Transverse colon (tissue), 4 donors: ENCODE measurements around the gene INTS2. TPM values are rescaled to one million over a fixed set of nuclear protein-coding genes. Genes with fewer than 3 reads are reported as not detected.

Source experiments
- DNase-seq: peaks from one replicate; pipeline ENCODE4 v3.0.0-alpha.2; 2019
- H3K27ac ChIP-seq, 4 donors: fragments of 200-600 bp; sonication (generic); 2 replicates each; pipeline ENCODE4 v1.5.1; 2016 to 2018; ENCODE audit warnings: inconsistent platforms in 4 of 4
- H3K27me3 ChIP-seq: fragments of 200-600 bp; sonication (generic); 2 replicates; pipeline ENCODE4 v1.5.1; 2017; ENCODE audit warnings: inconsistent platforms
- H3K36me3 ChIP-seq, 4 donors: fragments of 200-600 bp; sonication (generic); 2 replicates each; pipeline ENCODE4 v1.5.1; 2017 to 2019; ENCODE audit warnings: inconsistent platforms in 4 of 4
- H3K4me1 ChIP-seq, 4 donors: fragments of 200-600 bp; sonication (generic); 2 replicates each; pipeline ENCODE4 v1.5.1; 2017 to 2020; ENCODE audit warnings: inconsistent platforms in 4 of 4
- H3K4me3 ChIP-seq, 4 donors: fragments of 200-600 bp; sonication (generic); 1 replicate in 1 of 4; 2 replicates in 3 of 4; pipeline versions ENCODE4 v1.5.1 to v1.6.1; 2017 to 2019; ENCODE audit warnings: inconsistent platforms in 4 of 4
- H3K9me3 ChIP-seq, 2 donors: fragments of 200-600 bp; sonication (generic); 2 replicates each; pipeline ENCODE4 v1.5.1; 2017 to 2019; ENCODE audit warnings: inconsistent platforms in 2 of 2
- EP300 ChIP-seq: sonication (generic); formaldehyde crosslinking; IDR thresholded peaks from one replicate; pipeline ENCODE4 v1.6.1; 2017; ENCODE audit warnings: antibody characterized with exemption, low read depth
- POLR2A ChIP-seq: fragments of 450-650 bp; IDR thresholded peaks from one replicate; pipeline ENCODE4 v1.6.1; 2016; ENCODE audit warnings: antibody characterized with exemption, mild to moderate bottlenecking, moderate library complexity
- POLR2AphosphoS5 ChIP-seq, 3 donors: sonication (generic); formaldehyde crosslinking; IDR thresholded peaks; one replicate each; pipeline ENCODE4 v1.6.1; 2016; ENCODE audit warnings: antibody characterized with exemption in 3 of 3
- WGBS, 2 donors: methylation state at CpG; one replicate each; pipeline ENCODE4 v1.1.5; 2018; ENCODE audit warnings: low coverage in 1 of 2; 5-methylcytosine and 5-hydroxymethylcytosine counted together
- in situ Hi-C, 4 donors: fragments of 200-750 bp; cut with MboI; loops; one replicate each; pipeline versions ENCODE4 v1.15.0 to v1.15.1; 2017; ENCODE audit warnings: low sequenced_read_pairs in 3 of 4, low pct_ligation_motif_present in 1 of 4, low pct_unique_long_range_greater_than_20kb in 1 of 4
- intact Hi-C: fragments of 100-400 bp; cut with DNase I; formaldehyde crosslinking; loops from one replicate; pipeline ENCODE4 v1.15.1; 2023; ENCODE audit warnings: low total_unique reads
- total RNA-seq, 4 donors: library from RNA; depleted of rRNA; stranded (reverse); fragments of >200 nt; gene quantifications; one replicate each; pipeline ENCODE4 v1.1.0, GENCODE V29; 2016
- TF ChIP-seq, protein P1 (sequence below), 5 experiments: fragments of 200-600 bp in 3 of 5; fragments of 450-650 bp in 2 of 5; sonication (generic) in 3 of 5; IDR thresholded peaks; 1 replicate in 2 of 5; 2 replicates in 3 of 5; pipeline ENCODE4 v1.5.1; 2016 to 2017; ENCODE audit warnings: antibody characterized with exemption in 5 of 5, inconsistent platforms in 3 of 5, mild to moderate bottlenecking in 2 of 5, moderate library complexity in 1 of 5

The INTS2 gene
- total RNA-seq, 4 donors from 2014 or later = 1.9 to 17.7 (median 7.9) TPM

DNA sequence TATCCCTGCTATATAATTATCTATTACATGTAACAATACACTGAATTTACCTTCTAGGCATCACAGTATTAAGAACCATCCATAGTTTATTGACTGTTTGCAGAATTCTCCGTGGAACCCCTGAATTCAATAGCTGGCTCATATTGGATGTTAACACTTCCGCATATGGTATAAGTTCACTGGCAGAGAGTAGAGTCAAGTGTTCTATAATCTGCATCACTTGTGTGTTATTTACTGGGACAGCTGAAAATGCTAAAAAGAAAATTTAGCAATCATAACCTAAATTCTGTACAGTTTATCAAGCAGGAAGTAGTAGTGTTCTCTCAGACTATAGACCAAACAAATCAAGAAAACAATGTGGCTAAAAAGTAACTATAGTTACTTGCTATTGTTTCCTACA, 49.9 kb downstream of the INTS2 start:
- Histone ChIP-seq H3K4me1 (no peaks in the 10 kb centered on the region), H3K27ac (no peak overlapping the region), H3K27me3 (no peaks in the 10 kb centered on the region), H3K4me3 (no peak overlapping the region), H3K9me3 (no peaks in the 10 kb centered on the region), H3K36me3 (peaks cover 0 to 36% (median 3%) of the 10 kb centered on the region in 4 donors)
- TF ChIP-seq, protein P1, sequence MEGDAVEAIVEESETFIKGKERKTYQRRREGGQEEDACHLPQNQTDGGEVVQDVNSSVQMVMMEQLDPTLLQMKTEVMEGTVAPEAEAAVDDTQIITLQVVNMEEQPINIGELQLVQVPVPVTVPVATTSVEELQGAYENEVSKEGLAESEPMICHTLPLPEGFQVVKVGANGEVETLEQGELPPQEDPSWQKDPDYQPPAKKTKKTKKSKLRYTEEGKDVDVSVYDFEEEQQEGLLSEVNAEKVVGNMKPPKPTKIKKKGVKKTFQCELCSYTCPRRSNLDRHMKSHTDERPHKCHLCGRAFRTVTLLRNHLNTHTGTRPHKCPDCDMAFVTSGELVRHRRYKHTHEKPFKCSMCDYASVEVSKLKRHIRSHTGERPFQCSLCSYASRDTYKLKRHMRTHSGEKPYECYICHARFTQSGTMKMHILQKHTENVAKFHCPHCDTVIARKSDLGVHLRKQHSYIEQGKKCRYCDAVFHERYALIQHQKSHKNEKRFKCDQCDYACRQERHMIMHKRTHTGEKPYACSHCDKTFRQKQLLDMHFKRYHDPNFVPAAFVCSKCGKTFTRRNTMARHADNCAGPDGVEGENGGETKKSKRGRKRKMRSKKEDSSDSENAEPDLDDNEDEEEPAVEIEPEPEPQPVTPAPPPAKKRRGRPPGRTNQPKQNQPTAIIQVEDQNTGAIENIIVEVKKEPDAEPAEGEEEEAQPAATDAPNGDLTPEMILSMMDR (IDR thresholded peaks at IDR 0.05) = no peak
- TF ChIP-seq POLR2AphosphoS5 (IDR thresholded peaks at IDR 0.05) = no peak
- no peak for TF ChIP-seq EP300
- TF ChIP-seq POLR2A = no peak
- no peak for DNase-seq
- WGBS, 2 donors = 94% methylated on average over 2 of the region's 2 CpGs
- in situ Hi-C loops = no loop called here
- intact Hi-C loops = no loop called here

DNA sequence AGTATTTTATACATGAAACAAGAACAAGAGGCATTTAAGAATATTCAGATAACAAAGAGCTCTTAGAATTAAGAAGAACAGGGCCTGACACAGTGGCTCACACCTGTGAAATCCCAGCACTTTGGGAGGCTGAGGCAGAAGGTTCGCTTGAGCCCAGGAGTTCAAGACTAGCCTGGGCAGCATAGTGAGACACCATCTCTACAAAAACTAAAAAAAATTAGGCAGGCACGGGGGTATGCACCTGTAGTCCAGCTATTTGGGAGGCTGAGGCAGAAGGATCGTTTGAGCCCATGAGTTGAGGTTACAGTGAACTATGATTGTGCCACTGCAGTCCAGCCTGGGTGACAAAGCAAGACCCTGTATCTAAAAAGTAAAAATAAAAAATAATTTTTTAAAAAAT, 52.0 kb downstream of the INTS2 start:
- no peaks in the 10 kb centered on the region for H3K27me3 ChIP-seq
- no peak for DNase-seq
- no peak overlapping the region for H3K4me3 ChIP-seq
- intact Hi-C loops (no loop called here), in situ Hi-C loops (no loop called here)
- no peaks in the 10 kb centered on the region for H3K9me3 ChIP-seq
- H3K27ac ChIP-seq = no peak overlapping the region
- 85 to 100% methylated on average over 1 to 3 of the region's 3 CpGs for WGBS, 2 donors
- peaks cover 0 to 42% (median 5%) of the 10 kb centered on the region in 4 donors for H3K36me3 ChIP-seq
- TF ChIP-seq POLR2AphosphoS5 (IDR thresholded peaks at IDR 0.05) = no peak
- TF ChIP-seq, protein P1 (IDR thresholded peaks at IDR 0.05) = no peak
- no peak for TF ChIP-seq EP300
- TF ChIP-seq POLR2A = no peak
- H3K4me1 ChIP-seq = no peaks in the 10 kb centered on the region

DNA sequence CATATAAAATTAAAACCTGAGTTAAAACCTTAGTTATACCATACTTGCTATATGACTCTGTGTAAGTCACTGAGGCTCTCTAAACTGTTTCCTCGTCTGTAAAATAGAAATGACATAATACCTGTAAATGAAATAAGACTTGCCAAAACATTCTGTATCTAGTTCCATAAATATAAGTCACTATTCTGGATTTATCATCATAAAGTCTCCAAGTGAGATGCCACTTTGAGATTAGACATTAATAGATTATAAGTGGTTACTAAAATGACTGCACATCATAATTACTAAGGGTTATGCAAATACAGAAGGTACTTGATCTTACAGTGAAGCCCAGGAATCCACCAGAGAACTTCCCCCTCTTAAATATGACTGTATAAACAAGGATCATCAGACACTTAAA, 52.5 kb downstream of the INTS2 start:
- H3K36me3 ChIP-seq = peaks cover 0 to 44% (median 5%) of the 10 kb centered on the region in 4 donors
- in situ Hi-C loops (no loop called here), intact Hi-C loops (no loop called here)
- WGBS, 2 donors = 57 to 58% methylated on average over 1 of the region's 1 CpG
- H3K9me3 ChIP-seq = no peaks in the 10 kb centered on the region
- H3K27me3 ChIP-seq = no peaks in the 10 kb centered on the region
- DNase-seq = no peak
- no peaks in the 10 kb centered on the region for H3K4me1 ChIP-seq
- TF ChIP-seq POLR2AphosphoS5 (IDR thresholded peaks at IDR 0.05) (no peak), POLR2A (no peak), EP300 (no peak)
- TF ChIP-seq, protein P1 (IDR thresholded peaks at IDR 0.05) = no peak
- H3K4me3 ChIP-seq = no peak overlapping the region
- no peak overlapping the region for H3K27ac ChIP-seq

DNA sequence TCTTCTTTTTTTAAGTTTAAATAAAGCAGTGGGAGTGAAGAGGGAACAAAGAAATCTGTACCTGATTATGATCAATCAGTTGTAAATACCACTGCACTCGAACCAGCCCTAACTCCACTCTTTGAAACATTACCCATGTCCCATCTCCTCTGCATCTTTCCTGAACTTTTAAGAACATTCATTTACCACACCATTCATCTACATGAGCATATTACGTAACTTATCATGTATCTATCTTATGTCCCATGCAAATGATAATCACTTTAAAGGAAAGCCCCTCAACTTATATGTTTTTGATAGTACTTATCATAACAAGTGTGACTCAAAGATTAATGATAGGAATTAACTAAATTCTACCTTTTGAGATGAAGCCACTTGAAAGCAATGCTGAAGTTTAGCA, 53.7 kb downstream of the INTS2 start:
- Histone ChIP-seq H3K27me3 (no peaks in the 10 kb centered on the region), H3K36me3 (peaks cover 0 to 53% (median 5%) of the 10 kb centered on the region in 4 donors), H3K27ac (no peak overlapping the region), H3K4me3 (no peak overlapping the region), H3K4me1 (no peaks in the 10 kb centered on the region), H3K9me3 (no peaks in the 10 kb centered on the region)
- in situ Hi-C loops (no loop called here), intact Hi-C loops (no loop called here)
- no peak for DNase-seq
- TF ChIP-seq POLR2AphosphoS5 (IDR thresholded peaks at IDR 0.05) = no peak
- 97 to 100% methylated on average over 2 of the region's 2 CpGs for WGBS, 2 donors

DNA sequence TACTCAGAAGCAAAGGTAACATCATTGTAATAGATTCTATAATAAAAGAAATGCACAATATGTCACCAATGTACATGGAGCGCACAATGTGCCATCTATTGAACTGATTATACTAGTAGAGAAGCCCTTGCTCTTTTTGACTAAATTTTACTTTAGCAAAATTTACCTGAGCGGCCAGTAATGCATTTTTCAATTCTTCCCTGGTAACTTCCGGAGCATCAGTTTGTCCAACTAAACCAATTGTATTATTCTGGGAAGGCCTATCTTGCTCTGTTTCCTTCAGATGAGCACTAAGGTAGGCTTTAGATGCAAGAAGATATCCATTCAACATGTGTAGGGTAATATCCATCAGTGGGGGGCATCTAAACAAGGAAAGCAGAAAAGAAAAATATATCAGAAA, 55.7 kb downstream of the INTS2 start:
- H3K9me3 ChIP-seq = no peaks in the 10 kb centered on the region
- no peaks in the 10 kb centered on the region for H3K27me3 ChIP-seq
- TF ChIP-seq EP300 (no peak), POLR2AphosphoS5 (IDR thresholded peaks at IDR 0.05) (no peak), POLR2A (no peak)
- TF ChIP-seq, protein P1 (IDR thresholded peaks at IDR 0.05) = no peak
- WGBS, 2 donors = 97 to 100% methylated on average over 3 of the region's 3 CpGs
- no peaks in the 10 kb centered on the region for H3K4me1 ChIP-seq
- no peak for DNase-seq
- intact Hi-C loops = no loop called here
- peaks cover 0 to 53% (median 9%) of the 10 kb centered on the region in 4 donors for H3K36me3 ChIP-seq
- no peak overlapping the region for H3K4me3 ChIP-seq
- in situ Hi-C loops = no loop called here
- H3K27ac ChIP-seq = no peak overlapping the region
